Activated CD8-positive, alpha-beta memory T cell treated with anti-CD3 and anti-CD28 coated beads, Interleukin-2, amount 10 ng/mL, durations not matched to agents 7 days and 5 days (primary cell): ENCODE results near the gene PPFIA1. TPM values are rescaled to one million over a fixed set of nuclear protein-coding genes. Genes with fewer than 3 reads are reported as not detected.

Experiments
- ATAC-seq: fragments of 150-1000 bp; cut with Tn5 transposase; one replicate; pipeline ENCODE4 v1.10.0; 2021; ENCODE audit warnings: moderate library complexity
- CTCF ChIA-PET: fragments of 350-600 bp; sonication (Branson Sonifier 250); formaldehyde crosslinking; loops from one replicate; lab custom pipeline; 2021; ENCODE audit warnings: antibody characterized with exemption; lab: Charles Lee
- DNase-seq: peaks from one replicate; pipeline ENCODE4 v3.0.0-alpha.2; 2020
- H3K27ac Mint-ChIP-seq: one replicate; pipeline ENCODE4 v1.8.0; 2021; ENCODE audit warnings: mild to moderate bottlenecking, mixed read lengths
- H3K27me3 Mint-ChIP-seq: one replicate; pipeline ENCODE4 v1.8.0; 2021; ENCODE audit warnings: mixed read lengths
- H3K36me3 Mint-ChIP-seq: one replicate; pipeline ENCODE4 v1.8.0; 2021; ENCODE audit warnings: mild to moderate bottlenecking, mixed read lengths
- H3K4me1 Mint-ChIP-seq: one replicate; pipeline ENCODE4 v1.8.0; 2021; ENCODE audit warnings: mixed read lengths
- H3K4me3 Mint-ChIP-seq: one replicate; pipeline ENCODE4 v1.8.0; 2021; ENCODE audit warnings: mild to moderate bottlenecking, moderate library complexity, mixed read lengths
- H3K9me3 Mint-ChIP-seq: one replicate; pipeline ENCODE4 v1.8.0; 2022; ENCODE audit warnings: low read depth, mixed read lengths
- total RNA-seq, 2 experiments: library from RNA; stranded (reverse); gene quantifications; one replicate each; pipeline ENCODE4 v1.2.3, GENCODE V29; 2021

Gene PPFIA1
- total RNA-seq, 2 experiments from 2014 or later, result 35.7 to 38.7 TPM

DNA sequence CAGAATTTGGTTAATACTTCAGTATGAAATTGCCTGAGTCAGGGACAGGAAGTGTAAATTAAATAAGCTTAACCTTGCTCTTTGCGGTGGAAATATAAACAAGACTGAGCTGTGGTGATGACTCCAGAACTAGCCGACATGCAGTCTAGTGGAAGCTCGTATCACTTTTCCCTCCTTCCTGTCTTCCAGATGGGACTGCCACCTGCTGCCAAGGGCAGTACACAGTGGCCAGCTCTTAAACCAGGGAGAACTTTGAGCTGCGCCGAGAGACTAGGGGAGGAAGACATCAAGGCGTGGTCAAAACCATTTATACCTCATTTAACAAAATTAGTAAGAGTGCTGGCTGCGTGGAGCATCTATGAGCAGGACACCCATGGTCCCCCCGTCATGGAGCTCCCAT, 96.6 kb downstream of the PPFIA1 start:
- Mint-ChIP-seq H3K27ac (no peak overlapping the region), H3K27me3 (no peaks in the 10 kb centered on the region), H3K9me3 (peaks cover 4% of the 10 kb centered on the region), H3K4me1 (peaks cover 33% of the 10 kb centered on the region), H3K36me3 (peaks cover 47% of the 10 kb centered on the region), H3K4me3 (no peak overlapping the region)
- ATAC-seq, result no peak
- CTCF ChIA-PET, result no interaction called here
- DNase-seq, result no peak

DNA sequence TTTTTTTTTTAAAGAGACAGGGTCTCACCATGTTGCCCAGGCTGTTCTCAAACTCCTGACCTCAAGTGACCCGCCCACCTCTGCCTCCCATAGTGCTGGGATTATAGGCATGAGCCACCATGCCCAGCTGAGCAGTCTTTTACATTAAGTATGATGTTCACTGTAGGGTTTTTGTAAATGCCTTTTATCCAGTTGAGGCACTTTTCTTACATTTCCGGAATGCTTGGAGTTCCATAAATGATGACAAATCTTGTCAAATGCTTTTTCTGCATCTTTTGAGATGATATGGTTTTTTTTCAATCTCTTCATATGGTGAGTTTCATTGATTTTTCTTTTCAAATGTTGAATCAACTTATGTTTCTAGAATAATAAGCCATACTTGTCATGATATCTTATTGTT, 98.5 kb downstream of the PPFIA1 start:
- DNase-seq, result no peak
- no peaks in the 10 kb centered on the region for H3K27me3 Mint-ChIP-seq
- ATAC-seq, result no peak
- H3K4me1 Mint-ChIP-seq, result peaks cover 30% of the 10 kb centered on the region
- H3K27ac Mint-ChIP-seq, result no peak overlapping the region
- H3K9me3 Mint-ChIP-seq, result peaks cover 4% of the 10 kb centered on the region
- peaks cover 49% of the 10 kb centered on the region for H3K36me3 Mint-ChIP-seq
- no peak overlapping the region for H3K4me3 Mint-ChIP-seq
- CTCF ChIA-PET, result interaction anchor here (0.7 to 1.4 kb wide), 2 partner anchors 10 to 15 kb away, joined by 3 to 4 read pairs; no protein-coding TSS in a partner anchor

DNA sequence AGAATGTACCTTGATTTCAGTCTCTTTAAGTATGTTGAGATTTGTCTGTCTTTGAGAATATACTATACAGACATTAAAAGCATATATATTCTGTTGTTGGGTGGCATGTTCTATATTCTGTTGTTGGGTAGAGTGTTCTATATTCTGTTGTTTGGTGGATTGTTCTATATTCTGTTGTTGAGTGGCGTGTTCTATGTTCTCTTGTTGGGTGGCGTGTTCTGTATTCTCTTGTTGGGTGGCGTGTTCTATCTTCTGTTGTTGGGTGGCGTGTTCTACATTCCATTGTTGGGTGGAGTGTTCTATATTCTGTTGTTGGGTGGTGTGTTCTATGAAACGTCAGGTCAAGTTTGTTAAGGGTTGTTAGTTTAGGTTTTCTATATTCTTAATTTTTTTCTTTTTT, 100.8 kb downstream of the PPFIA1 start:
- no peak for DNase-seq
- no peak overlapping the region for H3K4me3 Mint-ChIP-seq
- CTCF ChIA-PET, result no interaction called here
- ATAC-seq, result no peak
- no peak overlapping the region for H3K27ac Mint-ChIP-seq
- H3K9me3 Mint-ChIP-seq, result peaks cover 4% of the 10 kb centered on the region
- H3K36me3 Mint-ChIP-seq, result peaks cover 44% of the 10 kb centered on the region
- H3K4me1 Mint-ChIP-seq, result peaks cover 11% of the 10 kb centered on the region
- H3K27me3 Mint-ChIP-seq, result no peaks in the 10 kb centered on the region

DNA sequence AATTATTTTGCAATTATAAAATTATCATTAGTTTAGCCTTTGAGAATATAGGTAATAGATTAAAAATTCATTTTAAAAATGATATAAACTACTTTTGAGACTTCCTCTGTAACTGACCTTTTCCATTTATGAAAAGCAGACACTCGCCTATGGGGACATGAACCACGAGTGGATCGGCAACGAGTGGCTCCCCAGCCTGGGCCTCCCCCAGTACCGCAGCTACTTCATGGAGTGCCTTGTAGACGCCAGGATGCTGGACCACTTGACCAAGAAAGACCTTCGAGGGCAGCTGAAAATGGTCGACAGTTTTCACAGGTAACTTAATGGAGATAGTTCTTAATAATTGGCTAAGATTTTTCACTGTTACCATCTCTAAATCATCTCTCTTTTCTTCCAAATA, 101.6 kb downstream of the PPFIA1 start:
- H3K27me3 Mint-ChIP-seq, result no peaks in the 10 kb centered on the region
- no peak overlapping the region for H3K4me3 Mint-ChIP-seq
- CTCF ChIA-PET, result no interaction called here
- H3K27ac Mint-ChIP-seq, result no peak overlapping the region
- peaks cover 4% of the 10 kb centered on the region for H3K4me1 Mint-ChIP-seq
- H3K9me3 Mint-ChIP-seq, result peaks cover 4% of the 10 kb centered on the region
- H3K36me3 Mint-ChIP-seq, result peaks cover 45% of the 10 kb centered on the region
- ATAC-seq, result no peak
- no peak for DNase-seq

DNA sequence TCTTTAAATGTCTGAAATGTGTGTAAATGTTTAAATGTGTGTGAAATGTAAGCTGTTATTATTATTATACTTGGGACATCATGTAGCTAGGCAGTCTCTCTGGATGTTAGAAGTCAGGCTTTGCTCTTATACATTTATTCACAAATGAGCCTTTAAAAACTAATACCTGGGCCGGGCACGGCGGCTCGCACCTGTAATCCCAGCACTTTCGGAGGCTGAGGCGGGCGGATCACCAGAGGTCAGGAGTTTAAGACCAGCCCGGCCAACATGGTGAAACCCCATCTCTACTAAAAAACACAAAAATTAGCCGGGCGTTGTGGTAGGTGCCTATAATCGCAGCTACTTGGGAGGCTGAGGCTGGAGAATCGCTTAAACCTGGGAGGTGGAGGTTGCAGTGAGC, 106.1 kb downstream of the PPFIA1 start:
- CTCF ChIA-PET, result no interaction called here
- peaks cover 37% of the 10 kb centered on the region for H3K36me3 Mint-ChIP-seq

DNA sequence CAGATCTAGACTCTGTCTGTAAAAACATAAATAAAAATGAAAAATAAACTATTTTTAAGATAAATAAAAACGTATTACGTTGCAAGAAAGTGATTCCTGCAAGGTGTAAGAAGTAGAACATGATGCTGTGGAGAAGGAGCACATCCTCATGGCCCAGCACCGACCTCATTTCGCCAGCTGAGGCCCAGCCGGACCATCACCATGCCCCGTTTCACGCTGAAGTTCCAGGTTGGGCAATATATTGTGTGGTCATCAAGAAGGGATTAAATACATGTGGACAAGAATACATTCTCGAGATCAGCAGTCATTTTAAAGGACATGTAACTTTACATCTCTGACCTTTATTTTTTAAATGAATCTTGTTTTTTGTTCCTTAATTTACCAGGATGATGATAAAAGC, 107.2 kb downstream of the PPFIA1 start:
- Mint-ChIP-seq H3K27ac (no peak overlapping the region), H3K4me1 (peaks cover 2% of the 10 kb centered on the region), H3K9me3 (no peaks in the 10 kb centered on the region), H3K4me3 (no peak overlapping the region), H3K27me3 (no peaks in the 10 kb centered on the region), H3K36me3 (peaks cover 31% of the 10 kb centered on the region)
- no peak for ATAC-seq
- DNase-seq, result no peak
- CTCF ChIA-PET, result no interaction called here

More for the DNA sequence above, 106.1 kb downstream of the PPFIA1 start:
- Mint-ChIP-seq H3K27me3 (no peaks in the 10 kb centered on the region), H3K27ac (no peak overlapping the region), H3K9me3 (no peaks in the 10 kb centered on the region), H3K4me1 (peaks cover 2% of the 10 kb centered on the region), H3K4me3 (no peak overlapping the region)
- no peak for ATAC-seq
- no peak for DNase-seq

DNA sequence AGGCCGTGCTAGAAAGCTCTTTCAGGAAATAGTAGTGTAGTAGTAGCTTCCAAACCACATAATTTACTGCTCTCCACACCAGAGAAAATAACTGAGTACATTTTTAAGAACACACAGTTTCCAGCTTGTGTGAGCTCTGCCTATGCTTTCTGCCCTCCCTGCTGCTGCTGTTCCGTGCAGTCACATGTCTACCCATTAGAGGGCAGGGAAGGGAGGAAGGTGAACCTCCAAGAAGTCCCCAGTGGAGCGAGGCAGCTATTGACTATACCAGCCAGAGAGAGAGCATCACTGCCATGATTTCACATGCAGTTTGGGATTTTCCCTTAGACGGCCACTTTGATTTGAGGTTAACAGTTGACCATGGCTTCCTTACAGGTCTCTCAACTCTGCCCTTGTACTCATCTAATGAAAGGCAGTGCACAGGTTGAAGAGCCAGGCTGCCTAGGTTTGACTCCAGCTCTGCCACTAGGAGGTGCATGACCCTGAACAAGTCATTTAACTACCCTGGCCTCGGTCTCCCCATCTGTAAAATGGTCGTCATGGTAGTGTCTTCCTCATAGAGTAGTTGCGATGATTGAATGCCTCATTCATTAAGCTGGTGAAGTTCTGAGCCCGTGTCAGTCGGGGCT, 108.1 kb downstream of the PPFIA1 start:
- Mint-ChIP-seq H3K27ac (no peak overlapping the region), H3K36me3 (peaks cover 24% of the 10 kb centered on the region), H3K27me3 (no peaks in the 10 kb centered on the region), H3K4me3 (no peak overlapping the region), H3K9me3 (no peaks in the 10 kb centered on the region), H3K4me1 (peaks cover 2% of the 10 kb centered on the region)
- DNase-seq (no peak), ATAC-seq (no peak)
- CTCF ChIA-PET, result interaction anchor here (0.9 kb wide), 1 partner anchor 9 kb away, joined by 4 read pairs; no protein-coding TSS in a partner anchor

DNA sequence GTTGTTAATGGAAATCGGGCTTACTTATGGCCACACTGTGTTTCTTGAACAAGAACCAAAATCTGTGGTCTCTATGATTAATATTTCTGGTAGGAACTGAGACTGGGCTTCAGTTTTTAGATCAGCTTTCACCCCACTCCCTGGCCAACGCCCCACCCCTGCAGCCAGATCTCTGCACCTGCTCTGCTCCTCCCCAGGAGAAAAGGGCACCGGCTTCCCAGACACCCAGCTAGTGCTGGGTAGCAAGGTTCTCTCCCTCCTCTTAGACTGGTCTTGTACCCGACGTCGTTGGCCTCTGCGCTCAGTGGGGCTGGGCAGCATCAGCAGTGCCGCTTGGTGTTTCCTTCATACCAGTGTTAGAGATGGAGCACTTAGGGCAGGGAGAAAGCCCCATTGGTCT, 110.9 kb downstream of the PPFIA1 start:
- Mint-ChIP-seq H3K27me3 (no peaks in the 10 kb centered on the region), H3K27ac (no peak overlapping the region), H3K36me3 (peaks cover 21% of the 10 kb centered on the region), H3K9me3 (no peaks in the 10 kb centered on the region), H3K4me3 (no peak overlapping the region), H3K4me1 (peaks cover 2% of the 10 kb centered on the region)
- CTCF ChIA-PET, result interaction anchor here (0.6 kb wide), 1 partner anchor 37 kb away, joined by 3 read pairs; no protein-coding TSS in a partner anchor
- ATAC-seq, result no peak
- no peak for DNase-seq

DNA sequence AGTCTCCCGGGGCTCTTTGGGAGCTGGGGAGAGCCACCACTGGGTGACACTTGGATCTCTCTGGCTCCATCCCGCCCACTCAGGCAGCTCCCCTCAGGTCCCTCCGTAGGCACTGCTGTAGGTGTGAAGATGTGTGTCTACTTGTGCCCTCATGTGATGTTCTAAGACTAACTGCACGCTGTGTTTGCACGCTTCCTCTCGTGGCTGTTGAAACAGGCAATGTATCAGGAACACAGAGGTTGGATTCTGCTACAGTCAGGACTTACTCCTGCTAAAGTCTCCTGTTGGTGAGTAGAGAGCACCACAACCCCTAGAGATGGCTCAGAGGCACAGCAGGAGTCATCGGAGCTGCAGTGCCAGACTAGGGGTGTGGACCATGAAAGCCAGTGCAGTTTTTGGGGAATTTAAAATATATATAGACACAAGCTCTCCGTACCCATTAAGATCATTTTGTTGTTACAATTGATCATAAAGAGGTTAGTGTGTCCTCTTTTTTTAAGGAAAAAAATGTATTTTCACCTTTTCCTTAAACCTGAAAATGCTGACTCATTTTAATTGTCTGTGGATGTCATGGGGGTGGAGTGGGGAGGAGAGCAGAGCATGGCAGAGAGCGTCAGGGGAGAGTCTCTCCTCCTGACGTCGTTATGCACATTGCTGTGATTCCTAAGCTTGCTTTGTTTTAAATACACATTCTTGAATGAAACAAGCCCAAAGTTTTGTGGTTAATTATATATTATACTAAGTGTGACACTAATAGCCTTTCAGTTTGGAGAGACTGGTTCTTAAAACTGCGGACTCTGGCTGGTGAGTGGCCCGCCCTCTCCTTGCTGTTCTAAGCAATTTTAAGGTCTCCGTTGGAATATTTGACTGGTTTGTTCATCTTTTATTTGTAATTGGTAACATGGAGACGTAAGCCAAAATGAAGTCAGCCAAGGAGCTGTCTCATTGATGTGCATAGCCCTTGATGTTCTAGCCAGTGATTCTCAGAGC, 111.7 kb downstream of the PPFIA1 start:
- DNase-seq, result no peak
- H3K27ac Mint-ChIP-seq, result no peak overlapping the region
- H3K36me3 Mint-ChIP-seq, result peaks cover 18% of the 10 kb centered on the region
- ATAC-seq, result no peak
- H3K27me3 Mint-ChIP-seq, result no peaks in the 10 kb centered on the region
- CTCF ChIA-PET, result interaction anchor here (0.6 to 1.1 kb wide), 2 partner anchors 28 to 36 kb away, joined by 3 read pairs; no protein-coding TSS in a partner anchor
- H3K9me3 Mint-ChIP-seq, result no peaks in the 10 kb centered on the region
- no peak overlapping the region for H3K4me3 Mint-ChIP-seq
- peaks cover 2% of the 10 kb centered on the region for H3K4me1 Mint-ChIP-seq

DNA sequence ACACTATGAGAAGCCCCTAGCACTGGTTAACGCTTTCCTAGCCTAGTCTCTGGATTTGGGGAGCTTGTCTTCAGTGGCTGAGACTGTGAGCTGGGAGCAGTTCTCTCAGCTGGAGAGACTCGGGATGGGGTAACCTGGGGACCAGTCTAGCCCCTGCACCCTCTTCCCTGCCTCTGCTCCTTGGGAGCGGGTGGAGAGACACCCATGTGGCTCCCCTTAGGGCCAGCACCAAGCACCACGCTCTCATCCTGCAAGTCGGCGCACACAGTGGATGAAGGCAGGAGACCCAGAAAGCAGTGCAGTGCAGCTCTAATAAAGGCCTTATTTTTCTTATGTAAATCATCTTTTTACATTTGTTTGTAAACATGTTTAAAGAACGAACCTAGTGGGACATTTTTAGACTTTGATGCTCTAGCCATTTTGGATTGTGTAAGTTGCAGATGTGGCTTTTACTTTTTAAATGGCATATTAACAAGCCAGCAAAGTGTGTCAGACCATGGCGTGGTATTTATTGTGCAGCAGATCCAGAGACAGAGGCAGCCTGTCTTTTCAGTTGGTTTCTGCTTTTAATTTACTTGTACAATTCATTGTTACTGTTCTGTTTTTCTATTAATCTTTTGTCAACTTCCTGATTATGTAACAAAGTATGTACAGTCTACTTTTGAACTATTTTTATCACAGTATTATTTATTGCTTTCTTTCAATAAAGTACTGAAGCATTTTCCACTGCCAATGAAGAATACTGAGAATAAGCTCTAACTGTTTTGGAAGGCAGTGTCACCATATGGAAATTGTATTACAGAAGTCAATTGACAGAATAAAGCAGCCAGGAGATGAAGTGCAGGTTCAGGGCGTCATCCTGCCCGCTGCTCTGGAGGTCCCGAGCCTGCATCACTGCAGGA, 113.4 kb downstream of the PPFIA1 start:
- peaks cover 3% of the 10 kb centered on the region for H3K27me3 Mint-ChIP-seq
- H3K4me3 Mint-ChIP-seq, result no peak overlapping the region

DNA sequence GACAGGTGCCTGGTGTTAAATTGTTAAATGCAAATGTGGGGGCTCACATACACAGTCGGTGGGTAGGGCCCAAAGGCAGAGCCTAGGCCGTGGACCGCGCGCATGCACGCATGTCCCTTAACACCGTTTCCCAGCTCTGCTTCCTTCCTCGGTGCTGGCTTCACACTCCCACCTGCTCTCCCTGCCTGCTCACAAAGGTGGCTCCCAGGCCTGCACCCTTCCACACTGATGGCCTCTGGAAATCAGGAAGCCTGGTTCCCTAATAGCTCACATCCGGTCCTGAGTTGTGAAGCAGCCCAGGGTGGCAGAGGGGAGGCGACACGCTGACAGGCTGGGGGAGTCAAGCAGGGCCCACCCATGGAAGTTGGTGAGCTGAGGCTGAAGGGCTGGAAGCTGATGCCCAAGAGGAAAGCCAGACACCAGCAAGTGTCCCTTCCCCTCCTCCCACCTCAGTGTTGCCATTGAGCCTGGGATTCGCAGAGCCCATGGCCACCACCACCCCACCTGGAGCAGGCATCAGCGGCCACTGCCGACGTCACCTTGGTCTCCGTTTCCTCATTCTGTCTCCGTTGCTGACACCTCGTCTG, 114.2 kb downstream of the PPFIA1 start:
- CTCF ChIA-PET, result no interaction called here
- H3K27ac Mint-ChIP-seq, result no peak overlapping the region
- H3K36me3 Mint-ChIP-seq, result peaks cover 12% of the 10 kb centered on the region
- no peaks in the 10 kb centered on the region for H3K9me3 Mint-ChIP-seq
- no peak overlapping the region for H3K4me3 Mint-ChIP-seq
- no peak for ATAC-seq
- no peak for DNase-seq
- peaks cover 2% of the 10 kb centered on the region for H3K4me1 Mint-ChIP-seq
- peaks cover 11% of the 10 kb centered on the region for H3K27me3 Mint-ChIP-seq

More for the DNA sequence above, 113.4 kb downstream of the PPFIA1 start:
- peaks cover 2% of the 10 kb centered on the region for H3K4me1 Mint-ChIP-seq
- no peak overlapping the region for H3K27ac Mint-ChIP-seq
- no peaks in the 10 kb centered on the region for H3K9me3 Mint-ChIP-seq
- peaks cover 13% of the 10 kb centered on the region for H3K36me3 Mint-ChIP-seq
- CTCF ChIA-PET, result interaction anchor here (0.5 kb wide), 1 partner anchor 15 kb away, joined by 3 read pairs; no protein-coding TSS in a partner anchor
- DNase-seq (no peak), ATAC-seq (no peak)

DNA sequence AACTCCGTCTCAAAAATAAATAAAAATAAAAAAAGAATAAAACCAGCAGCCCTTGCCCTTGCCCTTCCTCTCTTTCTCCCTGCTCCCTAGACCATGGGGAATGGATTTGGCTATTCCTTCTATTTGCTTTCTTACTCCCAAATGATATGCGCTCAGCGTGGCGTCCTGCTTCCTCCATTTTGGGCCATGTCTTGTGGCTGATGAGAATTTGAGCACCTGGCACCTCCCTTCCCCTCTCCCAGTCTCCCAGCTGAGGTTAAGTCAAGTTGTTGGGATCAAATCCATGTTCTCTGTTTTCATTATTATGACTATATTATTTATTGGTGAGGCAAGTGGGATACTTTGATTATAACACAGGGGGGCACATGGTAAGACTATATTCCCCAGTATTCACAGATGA, 117.1 kb downstream of the PPFIA1 start:
- CTCF ChIA-PET, result no interaction called here
- Mint-ChIP-seq H3K27ac (no peak overlapping the region), H3K9me3 (no peaks in the 10 kb centered on the region), H3K27me3 (peaks cover 21% of the 10 kb centered on the region), H3K4me1 (no peaks in the 10 kb centered on the region), H3K36me3 (peaks cover 10% of the 10 kb centered on the region), H3K4me3 (no peak overlapping the region)
- DNase-seq (no peak), ATAC-seq (no peak)
